GM10248 (cell line): ENCODE results near the gene SEC61G.

Experiments
- CTCF ChIA-PET: fragments of 300-600 bp; sonication (Branson Sonifier 250); formaldehyde crosslinking; extraction: SDS; loops from one replicate; lab custom pipeline; 2021; ENCODE audit warnings: antibody characterized with exemption; lab: Yijun Ruan, JAX
- POLR2A ChIA-PET: fragments of 350-650 bp; sonication (Branson Sonifier 250); formaldehyde crosslinking; extraction: SDS; loops from one replicate; lab custom pipeline; 2020; ENCODE audit warnings: antibody characterized with exemption; lab: Yijun Ruan, JAX
- DNase-seq: peaks from one replicate; pipeline ENCODE4 v3.0.0; 2012; ENCODE audit errors: extremely low spot score
- TF ChIP-seq, protein P1 (sequence below): IDR thresholded peaks from 2 replicates; pipeline ENCODE4 v1.5.1; 2012; ENCODE audit warnings: mild to moderate bottlenecking, low read depth; ENCODE audit errors: extremely low read depth, missing control alignments, control extremely low read depth

SEC61G gene

DNA sequence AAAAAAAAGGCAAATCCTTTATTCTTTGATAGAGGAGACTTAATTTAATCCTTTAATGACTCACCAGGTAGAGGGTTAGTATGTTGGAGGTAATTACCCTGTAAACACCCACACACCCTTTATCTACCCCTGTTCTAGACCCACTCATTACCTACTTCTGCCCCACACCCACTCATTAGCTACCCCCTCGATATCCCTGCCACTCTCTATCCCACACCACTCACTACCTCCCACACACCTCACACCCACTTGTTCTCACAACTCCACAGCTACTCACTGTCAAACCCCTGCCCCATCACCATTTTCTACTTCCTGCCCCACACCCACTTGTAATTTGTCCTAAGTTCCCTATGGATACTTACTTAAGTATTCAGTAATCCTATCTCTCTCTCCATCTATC, 49.7 kb downstream of the SEC61G start:
- no peak for DNase-seq
- TF ChIP-seq, protein P1, sequence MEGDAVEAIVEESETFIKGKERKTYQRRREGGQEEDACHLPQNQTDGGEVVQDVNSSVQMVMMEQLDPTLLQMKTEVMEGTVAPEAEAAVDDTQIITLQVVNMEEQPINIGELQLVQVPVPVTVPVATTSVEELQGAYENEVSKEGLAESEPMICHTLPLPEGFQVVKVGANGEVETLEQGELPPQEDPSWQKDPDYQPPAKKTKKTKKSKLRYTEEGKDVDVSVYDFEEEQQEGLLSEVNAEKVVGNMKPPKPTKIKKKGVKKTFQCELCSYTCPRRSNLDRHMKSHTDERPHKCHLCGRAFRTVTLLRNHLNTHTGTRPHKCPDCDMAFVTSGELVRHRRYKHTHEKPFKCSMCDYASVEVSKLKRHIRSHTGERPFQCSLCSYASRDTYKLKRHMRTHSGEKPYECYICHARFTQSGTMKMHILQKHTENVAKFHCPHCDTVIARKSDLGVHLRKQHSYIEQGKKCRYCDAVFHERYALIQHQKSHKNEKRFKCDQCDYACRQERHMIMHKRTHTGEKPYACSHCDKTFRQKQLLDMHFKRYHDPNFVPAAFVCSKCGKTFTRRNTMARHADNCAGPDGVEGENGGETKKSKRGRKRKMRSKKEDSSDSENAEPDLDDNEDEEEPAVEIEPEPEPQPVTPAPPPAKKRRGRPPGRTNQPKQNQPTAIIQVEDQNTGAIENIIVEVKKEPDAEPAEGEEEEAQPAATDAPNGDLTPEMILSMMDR = no peak
- ChIA-PET POLR2A (no interaction called here), CTCF (no interaction called here)

DNA sequence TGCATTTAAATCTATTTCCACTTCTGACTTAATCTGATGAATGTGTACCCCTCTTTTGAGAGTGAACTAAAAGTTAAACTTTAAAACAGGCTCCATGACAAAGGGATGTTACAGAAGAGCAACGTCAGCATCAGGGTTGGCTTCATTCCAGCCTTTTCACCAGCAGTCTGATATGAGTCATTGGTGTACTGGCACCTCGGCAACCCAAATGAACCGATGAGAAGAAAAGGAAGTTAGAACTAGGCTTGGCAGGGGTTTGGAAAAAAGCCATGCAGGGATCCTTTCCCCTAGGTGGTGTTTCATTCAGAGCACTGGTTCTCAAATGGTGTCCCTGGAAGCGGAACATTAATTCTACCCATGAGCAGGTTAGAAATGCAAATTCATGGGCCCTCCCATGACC, 53.6 kb downstream of the SEC61G start:
- TF ChIP-seq, protein P1 = no peak
- CTCF ChIA-PET = interaction anchor here (1.3 kb wide), 1 partner anchor 9 kb away, joined by 4 read pairs; no protein-coding TSS in a partner anchor
- DNase-seq = no peak
- POLR2A ChIA-PET = no interaction called here

DNA sequence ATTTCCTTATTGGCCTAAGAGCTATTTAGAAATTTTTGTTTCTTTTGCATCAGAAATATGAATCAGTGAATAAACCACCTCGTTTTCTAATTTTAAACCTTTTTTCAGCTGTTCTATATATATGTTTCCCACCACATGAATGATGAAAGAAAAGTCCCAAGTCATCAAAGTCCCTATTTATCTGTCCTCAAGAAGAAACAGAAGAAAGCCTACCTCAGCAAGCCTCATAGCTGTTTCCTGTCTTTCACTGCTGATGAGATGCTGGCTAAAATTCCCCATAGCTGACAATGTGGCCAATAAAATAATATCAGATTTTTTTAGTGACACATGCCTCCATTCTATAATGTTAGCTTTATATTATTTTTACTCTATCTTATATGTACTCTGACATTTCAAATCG, 54.2 kb downstream of the SEC61G start:
- ChIA-PET POLR2A (no interaction called here), CTCF (interaction anchor here (1.0 kb wide), 1 partner anchor 18 kb away, joined by 3 read pairs; no protein-coding TSS in a partner anchor)
- DNase-seq = no peak
- TF ChIP-seq, protein P1 = no peak
